ENCODE data around the gene FAM47E. TPM values are rescaled to one million over a fixed set of nuclear protein-coding genes. Genes with fewer than 3 reads are reported as not detected.
A peak's percentile ranks its signal among the peaks of the same experiment; 100 is the strongest.

Gene FAM47E
- total and polyA plus RNA-seq, 9 of the 15 experiments (the other 6 are each of a cell fraction or from before 2014, with no cell fraction given) = 3.7 to 15.6 (median 6.4) TPM

DNA sequence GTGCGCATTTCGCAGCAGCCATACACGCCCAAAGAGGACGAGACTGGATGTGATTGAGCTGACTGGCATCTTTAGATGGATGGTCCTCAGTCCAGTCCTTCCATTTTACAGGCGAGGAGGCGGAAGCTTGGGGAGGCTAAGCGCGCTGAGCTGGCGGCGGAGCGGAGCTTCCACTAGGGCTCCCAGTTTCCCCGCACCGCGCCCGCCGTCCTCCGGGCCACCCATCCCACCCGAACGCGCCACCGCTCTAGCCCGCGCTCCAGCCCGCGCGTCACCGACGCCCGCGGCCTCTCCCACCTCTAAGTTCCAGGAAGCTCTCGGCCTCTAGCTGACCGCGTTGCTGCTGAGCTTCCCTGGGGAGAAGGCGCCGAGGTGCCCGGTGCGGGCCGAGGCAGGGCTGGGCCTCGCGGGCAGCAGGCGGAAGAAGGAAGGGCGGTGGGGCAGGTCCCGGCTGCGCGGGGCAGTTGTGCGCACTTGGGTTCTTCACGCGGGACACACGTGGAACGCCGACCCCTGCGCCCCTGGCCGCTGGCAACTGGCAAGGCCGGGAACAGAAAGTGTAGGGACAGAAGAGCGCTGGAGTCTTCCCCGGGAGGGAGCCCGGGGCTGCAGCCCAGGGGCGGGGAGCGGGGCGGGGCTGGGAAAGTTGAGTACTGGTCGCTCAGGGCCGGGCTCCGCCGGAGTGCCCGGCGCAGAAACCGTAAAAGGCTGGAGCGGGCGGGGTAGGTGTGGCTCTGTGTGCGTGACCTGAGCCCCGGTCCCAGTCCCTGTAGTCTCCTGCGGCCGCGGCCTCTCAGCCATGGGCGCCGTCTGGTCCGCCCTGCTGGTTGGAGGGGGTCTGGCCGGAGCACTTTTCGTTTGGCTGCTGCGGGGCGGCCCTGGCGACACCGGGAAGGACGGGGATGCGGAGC lies 54.7 kb downstream of the FAM47E start, which contains the start of gene STBD1:
Gene STBD1, plus strand, starts transcription at position 763 of the 911 bp plus-strand sequence. Its CDS starts 37 bp downstream, at position 800.
- peak within 1 kb of the TSS; percentile 40 for H3K4me2 ChIP-seq (ENCODE audit: insufficient read depth, low read length)
- intact Hi-C loops (cut with micrococcal nuclease) (no loop called here), in situ Hi-C loops (cut with MboI) (no loop called here)
- H3K27me3 ChIP-seq (ENCODE audit: control insufficient read depth in 2 of 2, insufficient read depth in 2 of 2, low read length in 2 of 2) = no peaks in the 10 kb centered on the region
- no peaks in the 10 kb centered on the region for H3K9me3 ChIP-seq (replicated peaks; ENCODE audit: control insufficient read depth, insufficient read depth, low read depth, low read length)
- no peaks in the 10 kb centered on the region for H3K79me2 ChIP-seq (ENCODE audit: control insufficient read depth, insufficient read depth, low read length)
- POLR2A ChIA-PET = interaction anchor here (0.6 kb wide), 1 partner anchor 93 kb away, joined by 3 read pairs; the partner anchor contains the start of gene SCARB2
- H3K27ac ChIP-seq (ENCODE audit: extremely low read depth, low read depth, low read length) = peak within 1 kb of the TSS; percentile 57; the same call in 1 of the 3 replicates
- no peak for FAIRE-seq
- no peaks in the 10 kb centered on the region for H3K36me3 ChIP-seq (ENCODE audit: control insufficient read depth, insufficient read depth, low read length)
- H3K4me1 ChIP-seq (replicated peaks in 1 of 2; ENCODE audit: control insufficient read depth in 2 of 2, insufficient read depth in 2 of 2, low read length in 2 of 2) = peaks cover 17 to 27% of the 10 kb centered on the region in 2 experiments
- peak; percentile 35 to 50 (median 44) for DNase-seq (ENCODE audit: extremely low read depth in 1 of 4, low spot score in 3 of 4)
- peak within 1 kb of the TSS; percentile 71 for H2AFZ ChIP-seq (ENCODE audit: low read depth, low read length)
- CTCF ChIA-PET (ENCODE audit: low intra/inter-chr PET ratio) = no interaction called here
- peak within 1 kb of the TSS; percentile 41 for H3K4me3 ChIP-seq
- 59% methylated on average over 41 of the region's 85 CpGs for WGBS (ENCODE audit: insufficient coverage, low coverage, missing lambda C conversion rate)
- peak within 1 kb of the TSS; percentile 42 to 79; a peak in 3 of 4 replicates for H3K9ac ChIP-seq (ENCODE audit: insufficient read depth in 1 of 2, low read depth in 2 of 2, low read length in 2 of 2)
- H4K20me1 ChIP-seq (replicated peaks; ENCODE audit: control insufficient read depth, insufficient read depth, low read length) = no peaks in the 10 kb centered on the region
- peak; percentile 76 for ATAC-seq
- BruUV-seq (replicated peaks) = no TSS peak
- H3K9me1 ChIP-seq (ENCODE audit: control insufficient read depth, insufficient read depth, low read length) = no peaks in the 10 kb centered on the region
- TF ChIP-seq, protein P1, sequence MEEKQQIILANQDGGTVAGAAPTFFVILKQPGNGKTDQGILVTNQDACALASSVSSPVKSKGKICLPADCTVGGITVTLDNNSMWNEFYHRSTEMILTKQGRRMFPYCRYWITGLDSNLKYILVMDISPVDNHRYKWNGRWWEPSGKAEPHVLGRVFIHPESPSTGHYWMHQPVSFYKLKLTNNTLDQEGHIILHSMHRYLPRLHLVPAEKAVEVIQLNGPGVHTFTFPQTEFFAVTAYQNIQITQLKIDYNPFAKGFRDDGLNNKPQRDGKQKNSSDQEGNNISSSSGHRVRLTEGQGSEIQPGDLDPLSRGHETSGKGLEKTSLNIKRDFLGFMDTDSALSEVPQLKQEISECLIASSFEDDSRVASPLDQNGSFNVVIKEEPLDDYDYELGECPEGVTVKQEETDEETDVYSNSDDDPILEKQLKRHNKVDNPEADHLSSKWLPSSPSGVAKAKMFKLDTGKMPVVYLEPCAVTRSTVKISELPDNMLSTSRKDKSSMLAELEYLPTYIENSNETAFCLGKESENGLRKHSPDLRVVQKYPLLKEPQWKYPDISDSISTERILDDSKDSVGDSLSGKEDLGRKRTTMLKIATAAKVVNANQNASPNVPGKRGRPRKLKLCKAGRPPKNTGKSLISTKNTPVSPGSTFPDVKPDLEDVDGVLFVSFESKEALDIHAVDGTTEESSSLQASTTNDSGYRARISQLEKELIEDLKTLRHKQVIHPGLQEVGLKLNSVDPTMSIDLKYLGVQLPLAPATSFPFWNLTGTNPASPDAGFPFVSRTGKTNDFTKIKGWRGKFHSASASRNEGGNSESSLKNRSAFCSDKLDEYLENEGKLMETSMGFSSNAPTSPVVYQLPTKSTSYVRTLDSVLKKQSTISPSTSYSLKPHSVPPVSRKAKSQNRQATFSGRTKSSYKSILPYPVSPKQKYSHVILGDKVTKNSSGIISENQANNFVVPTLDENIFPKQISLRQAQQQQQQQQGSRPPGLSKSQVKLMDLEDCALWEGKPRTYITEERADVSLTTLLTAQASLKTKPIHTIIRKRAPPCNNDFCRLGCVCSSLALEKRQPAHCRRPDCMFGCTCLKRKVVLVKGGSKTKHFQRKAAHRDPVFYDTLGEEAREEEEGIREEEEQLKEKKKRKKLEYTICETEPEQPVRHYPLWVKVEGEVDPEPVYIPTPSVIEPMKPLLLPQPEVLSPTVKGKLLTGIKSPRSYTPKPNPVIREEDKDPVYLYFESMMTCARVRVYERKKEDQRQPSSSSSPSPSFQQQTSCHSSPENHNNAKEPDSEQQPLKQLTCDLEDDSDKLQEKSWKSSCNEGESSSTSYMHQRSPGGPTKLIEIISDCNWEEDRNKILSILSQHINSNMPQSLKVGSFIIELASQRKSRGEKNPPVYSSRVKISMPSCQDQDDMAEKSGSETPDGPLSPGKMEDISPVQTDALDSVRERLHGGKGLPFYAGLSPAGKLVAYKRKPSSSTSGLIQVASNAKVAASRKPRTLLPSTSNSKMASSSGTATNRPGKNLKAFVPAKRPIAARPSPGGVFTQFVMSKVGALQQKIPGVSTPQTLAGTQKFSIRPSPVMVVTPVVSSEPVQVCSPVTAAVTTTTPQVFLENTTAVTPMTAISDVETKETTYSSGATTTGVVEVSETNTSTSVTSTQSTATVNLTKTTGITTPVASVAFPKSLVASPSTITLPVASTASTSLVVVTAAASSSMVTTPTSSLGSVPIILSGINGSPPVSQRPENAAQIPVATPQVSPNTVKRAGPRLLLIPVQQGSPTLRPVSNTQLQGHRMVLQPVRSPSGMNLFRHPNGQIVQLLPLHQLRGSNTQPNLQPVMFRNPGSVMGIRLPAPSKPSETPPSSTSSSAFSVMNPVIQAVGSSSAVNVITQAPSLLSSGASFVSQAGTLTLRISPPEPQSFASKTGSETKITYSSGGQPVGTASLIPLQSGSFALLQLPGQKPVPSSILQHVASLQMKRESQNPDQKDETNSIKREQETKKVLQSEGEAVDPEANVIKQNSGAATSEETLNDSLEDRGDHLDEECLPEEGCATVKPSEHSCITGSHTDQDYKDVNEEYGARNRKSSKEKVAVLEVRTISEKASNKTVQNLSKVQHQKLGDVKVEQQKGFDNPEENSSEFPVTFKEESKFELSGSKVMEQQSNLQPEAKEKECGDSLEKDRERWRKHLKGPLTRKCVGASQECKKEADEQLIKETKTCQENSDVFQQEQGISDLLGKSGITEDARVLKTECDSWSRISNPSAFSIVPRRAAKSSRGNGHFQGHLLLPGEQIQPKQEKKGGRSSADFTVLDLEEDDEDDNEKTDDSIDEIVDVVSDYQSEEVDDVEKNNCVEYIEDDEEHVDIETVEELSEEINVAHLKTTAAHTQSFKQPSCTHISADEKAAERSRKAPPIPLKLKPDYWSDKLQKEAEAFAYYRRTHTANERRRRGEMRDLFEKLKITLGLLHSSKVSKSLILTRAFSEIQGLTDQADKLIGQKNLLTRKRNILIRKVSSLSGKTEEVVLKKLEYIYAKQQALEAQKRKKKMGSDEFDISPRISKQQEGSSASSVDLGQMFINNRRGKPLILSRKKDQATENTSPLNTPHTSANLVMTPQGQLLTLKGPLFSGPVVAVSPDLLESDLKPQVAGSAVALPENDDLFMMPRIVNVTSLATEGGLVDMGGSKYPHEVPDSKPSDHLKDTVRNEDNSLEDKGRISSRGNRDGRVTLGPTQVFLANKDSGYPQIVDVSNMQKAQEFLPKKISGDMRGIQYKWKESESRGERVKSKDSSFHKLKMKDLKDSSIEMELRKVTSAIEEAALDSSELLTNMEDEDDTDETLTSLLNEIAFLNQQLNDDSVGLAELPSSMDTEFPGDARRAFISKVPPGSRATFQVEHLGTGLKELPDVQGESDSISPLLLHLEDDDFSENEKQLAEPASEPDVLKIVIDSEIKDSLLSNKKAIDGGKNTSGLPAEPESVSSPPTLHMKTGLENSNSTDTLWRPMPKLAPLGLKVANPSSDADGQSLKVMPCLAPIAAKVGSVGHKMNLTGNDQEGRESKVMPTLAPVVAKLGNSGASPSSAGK (IDR thresholded peaks at IDR 0.05) = peak; percentile 56; the same call in 1 of the 2 replicates
- TF ChIP-seq POLR2G (IDR thresholded peaks at IDR 0.05; ENCODE audit: low read depth, low read length) (peak; percentile 79), BDP1 (IDR thresholded peaks at IDR 0.05; ENCODE audit: insufficient read depth, insufficient read length) (no peak), POLR2A (conservative IDR thresholded peaks at IDR 0.05) (peak; percentile 54), FOXJ2 (tag; IDR thresholded peaks at IDR 0.05) (no peak), ZNF561 (CRISPR knock-in tag; conservative IDR thresholded peaks at IDR 0.05) (no peak), ZNF431 (CRISPR knock-in tag; IDR thresholded peaks at IDR 0.05) (no peak), NRF1 (conservative IDR thresholded peaks at IDR 0.05 in 1 of 2, IDR thresholded peaks at IDR 0.05 in 1 of 2) (peak; percentile 57 to 66)
- TF ChIP-seq, protein P2, sequence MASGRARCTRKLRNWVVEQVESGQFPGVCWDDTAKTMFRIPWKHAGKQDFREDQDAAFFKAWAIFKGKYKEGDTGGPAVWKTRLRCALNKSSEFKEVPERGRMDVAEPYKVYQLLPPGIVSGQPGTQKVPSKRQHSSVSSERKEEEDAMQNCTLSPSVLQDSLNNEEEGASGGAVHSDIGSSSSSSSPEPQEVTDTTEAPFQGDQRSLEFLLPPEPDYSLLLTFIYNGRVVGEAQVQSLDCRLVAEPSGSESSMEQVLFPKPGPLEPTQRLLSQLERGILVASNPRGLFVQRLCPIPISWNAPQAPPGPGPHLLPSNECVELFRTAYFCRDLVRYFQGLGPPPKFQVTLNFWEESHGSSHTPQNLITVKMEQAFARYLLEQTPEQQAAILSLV (tag; IDR thresholded peaks at IDR 0.05) = no peak
